Panc1 (cell line): ENCODE measurements around the gene CRYBG3.

Experiments used
- REST ChIP-seq, 2 experiments: IDR thresholded peaks; 2 replicates each; pipeline ENCODE4 v1.6.1; 2011 to 2012; ENCODE audit warnings: low read depth in 2 of 2, control low read depth in 1 of 2, low read length in 1 of 2, mild to moderate bottlenecking in 1 of 2, moderate library complexity in 1 of 2; ENCODE audit not compliant: insufficient read depth in 1 of 2
- TCF7L2 ChIP-seq: IDR thresholded peaks from 2 replicates; pipeline ENCODE4 v1.6.1; 2011; ENCODE audit warnings: mild to moderate bottlenecking, low read depth, low read length, inconsistent platforms
- TF ChIP-seq, protein P1 (sequence below): fragments of 450-650 bp; IDR thresholded peaks from 2 replicates; pipeline ENCODE4 v1.5.1; 2017; ENCODE audit warnings: mild to moderate bottlenecking

- TF ChIP-seq, protein P1, sequence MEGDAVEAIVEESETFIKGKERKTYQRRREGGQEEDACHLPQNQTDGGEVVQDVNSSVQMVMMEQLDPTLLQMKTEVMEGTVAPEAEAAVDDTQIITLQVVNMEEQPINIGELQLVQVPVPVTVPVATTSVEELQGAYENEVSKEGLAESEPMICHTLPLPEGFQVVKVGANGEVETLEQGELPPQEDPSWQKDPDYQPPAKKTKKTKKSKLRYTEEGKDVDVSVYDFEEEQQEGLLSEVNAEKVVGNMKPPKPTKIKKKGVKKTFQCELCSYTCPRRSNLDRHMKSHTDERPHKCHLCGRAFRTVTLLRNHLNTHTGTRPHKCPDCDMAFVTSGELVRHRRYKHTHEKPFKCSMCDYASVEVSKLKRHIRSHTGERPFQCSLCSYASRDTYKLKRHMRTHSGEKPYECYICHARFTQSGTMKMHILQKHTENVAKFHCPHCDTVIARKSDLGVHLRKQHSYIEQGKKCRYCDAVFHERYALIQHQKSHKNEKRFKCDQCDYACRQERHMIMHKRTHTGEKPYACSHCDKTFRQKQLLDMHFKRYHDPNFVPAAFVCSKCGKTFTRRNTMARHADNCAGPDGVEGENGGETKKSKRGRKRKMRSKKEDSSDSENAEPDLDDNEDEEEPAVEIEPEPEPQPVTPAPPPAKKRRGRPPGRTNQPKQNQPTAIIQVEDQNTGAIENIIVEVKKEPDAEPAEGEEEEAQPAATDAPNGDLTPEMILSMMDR: no peak
- TF ChIP-seq REST (IDR thresholded peaks at IDR 0.05; ENCODE audit: insufficient read depth in 1 of 2, low read depth in 2 of 2, low read length in 1 of 2) (no peak), TCF7L2 (no peak)
Measured at GRCh38 chr3:97827741-97828471, 6.1 kb downstream of the CRYBG3 start.
